AML-193 (cell line): ENCODE data around the gene PSMB10.

ENCODE experiments used
- DNase-seq, 2 experiments: peaks; one replicate each; lab custom pipeline; 2025; lab: John Stamatoyannopoulos, UW

Gene PSMB10

DNA sequence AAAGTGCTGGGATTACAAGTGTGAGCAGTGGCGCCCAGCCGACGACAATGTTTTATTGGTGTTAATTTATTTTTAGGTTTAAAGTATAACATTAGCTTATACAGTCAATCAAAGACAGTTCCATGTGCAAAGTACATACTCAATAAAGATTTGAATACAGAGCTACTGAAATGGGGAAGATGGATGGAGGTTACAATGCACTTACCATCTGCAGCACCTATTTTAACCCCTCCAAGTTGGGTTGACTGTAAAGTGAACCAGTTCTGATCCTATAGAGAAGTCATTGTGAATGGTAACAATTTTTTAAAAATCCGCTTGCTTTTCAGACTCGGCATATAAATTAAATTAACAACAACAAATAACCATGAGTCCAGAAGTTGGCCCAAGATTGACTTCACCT is 44.3 kb downstream of the PSMB10 start:
- DNase-seq = no peak

- DNase-seq = no peak
These were observed 48.3 kb downstream of the PSMB10 start for GRCh38 chr16:67888331-67888730.

GRCh38 chr16:67886387-67886786 is 50.3 kb downstream of the PSMB10 start:
- DNase-seq = no peak

DNA sequence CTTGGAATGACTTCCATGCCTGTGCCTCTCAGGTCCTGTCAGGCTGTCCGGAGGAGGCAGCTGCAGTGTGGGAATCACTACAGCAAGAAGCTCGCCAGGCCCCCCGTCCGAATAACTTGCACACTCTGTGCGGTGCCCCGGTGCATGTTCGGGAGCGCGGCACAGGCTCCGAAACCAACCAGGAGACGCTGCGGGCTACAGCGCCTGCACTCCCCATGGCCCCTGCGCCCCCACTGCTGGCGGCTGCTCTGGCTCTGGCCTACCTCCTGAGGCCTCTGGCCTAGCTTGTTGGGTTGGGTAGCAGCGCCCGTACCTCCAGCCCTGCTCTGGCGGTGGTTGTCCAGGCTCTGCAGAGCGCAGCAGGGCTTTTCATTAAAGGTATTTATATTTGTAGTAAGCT is 50.7 kb downstream of the PSMB10 start:
- DNase-seq = no peak

- no peak for DNase-seq
These were observed 51.1 kb downstream of the PSMB10 start for GRCh38 chr16:67885545-67885944.

DNA sequence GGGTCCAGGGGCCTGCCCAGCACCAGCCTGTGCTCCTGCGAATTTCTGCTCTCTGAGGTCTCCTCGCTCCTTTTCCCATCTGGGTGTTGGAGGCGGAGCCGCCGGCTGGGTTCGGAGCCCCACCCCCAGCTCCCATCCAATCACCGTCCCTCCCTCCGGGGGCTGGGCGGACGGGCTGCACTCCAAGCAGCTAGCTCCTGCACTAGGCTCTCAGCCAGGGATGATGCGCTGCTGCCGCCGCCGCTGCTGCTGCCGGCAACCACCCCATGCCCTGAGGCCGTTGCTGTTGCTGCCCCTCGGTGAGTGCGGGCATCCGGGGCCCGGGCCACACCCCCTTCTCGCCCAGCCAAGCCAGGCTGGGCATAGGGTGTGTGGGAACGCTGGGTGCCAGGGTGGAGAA is 52.0 kb downstream of the PSMB10 start, which contains the start of gene NRN1L:
Gene NRN1L, plus strand, starts transcription at position 202 of the 400 bp plus-strand sequence. Its CDS starts 19 bp downstream, at position 221.
- DNase-seq = no peak
